Transverse colon (tissue), 4 donors: Measurements from ENCODE around the gene SPSB3. TPM values are rescaled to one million over a fixed set of nuclear protein-coding genes. Genes with fewer than 3 reads are reported as not detected.
A peak's percentile ranks its signal among the peaks of the same experiment; 100 is the strongest.

ENCODE experiments used
- DNase-seq: peaks from one replicate; pipeline ENCODE4 v3.0.0-alpha.2; 2019
- H3K27ac ChIP-seq, 4 donors: fragments of 200-600 bp; sonication (generic); 2 replicates each; pipeline ENCODE4 v1.5.1; 2016 to 2018; ENCODE audit warnings: inconsistent platforms in 4 of 4
- H3K27me3 ChIP-seq: fragments of 200-600 bp; sonication (generic); 2 replicates; pipeline ENCODE4 v1.5.1; 2017; ENCODE audit warnings: inconsistent platforms
- H3K36me3 ChIP-seq, 4 donors: fragments of 200-600 bp; sonication (generic); 2 replicates each; pipeline ENCODE4 v1.5.1; 2017 to 2019; ENCODE audit warnings: inconsistent platforms in 4 of 4
- H3K4me1 ChIP-seq, 4 donors: fragments of 200-600 bp; sonication (generic); 2 replicates each; pipeline ENCODE4 v1.5.1; 2017 to 2020; ENCODE audit warnings: inconsistent platforms in 4 of 4
- H3K4me3 ChIP-seq, 4 donors: fragments of 200-600 bp; sonication (generic); 1 replicate in 1 of 4; 2 replicates in 3 of 4; pipeline versions ENCODE4 v1.5.1 to v1.6.1; 2017 to 2019; ENCODE audit warnings: inconsistent platforms in 4 of 4
- H3K9me3 ChIP-seq, 2 donors: fragments of 200-600 bp; sonication (generic); 2 replicates each; pipeline ENCODE4 v1.5.1; 2017 to 2019; ENCODE audit warnings: inconsistent platforms in 2 of 2
- EP300 ChIP-seq: sonication (generic); formaldehyde crosslinking; IDR thresholded peaks from one replicate; pipeline ENCODE4 v1.6.1; 2017; ENCODE audit warnings: antibody characterized with exemption, low read depth
- POLR2A ChIP-seq: fragments of 450-650 bp; IDR thresholded peaks from one replicate; pipeline ENCODE4 v1.6.1; 2016; ENCODE audit warnings: antibody characterized with exemption, mild to moderate bottlenecking, moderate library complexity
- POLR2AphosphoS5 ChIP-seq, 3 donors: sonication (generic); formaldehyde crosslinking; IDR thresholded peaks; one replicate each; pipeline ENCODE4 v1.6.1; 2016; ENCODE audit warnings: antibody characterized with exemption in 3 of 3
- WGBS, 2 donors: methylation state at CpG; one replicate each; pipeline ENCODE4 v1.1.5; 2018; ENCODE audit warnings: low coverage in 1 of 2; 5-methylcytosine and 5-hydroxymethylcytosine counted together
- in situ Hi-C, 4 donors: fragments of 200-750 bp; cut with MboI; loops; one replicate each; pipeline versions ENCODE4 v1.15.0 to v1.15.1; 2017; ENCODE audit warnings: low sequenced_read_pairs in 3 of 4, low pct_ligation_motif_present in 1 of 4, low pct_unique_long_range_greater_than_20kb in 1 of 4
- intact Hi-C: fragments of 100-400 bp; cut with DNase I; formaldehyde crosslinking; loops from one replicate; pipeline ENCODE4 v1.15.1; 2023; ENCODE audit warnings: low total_unique reads
- total RNA-seq, 4 donors: library from RNA; depleted of rRNA; stranded (reverse); fragments of >200 nt; gene quantifications; one replicate each; pipeline ENCODE4 v1.1.0, GENCODE V29; 2016
- TF ChIP-seq, protein P1 (sequence below), 5 experiments: fragments of 200-600 bp in 3 of 5; fragments of 450-650 bp in 2 of 5; sonication (generic) in 3 of 5; IDR thresholded peaks; 1 replicate in 2 of 5; 2 replicates in 3 of 5; pipeline ENCODE4 v1.5.1; 2016 to 2017; ENCODE audit warnings: antibody characterized with exemption in 5 of 5, inconsistent platforms in 3 of 5, mild to moderate bottlenecking in 2 of 5, moderate library complexity in 1 of 5

Gene SPSB3
- total RNA-seq, 4 donors from 2014 or later = 101 to 289 (median 125) TPM

DNA sequence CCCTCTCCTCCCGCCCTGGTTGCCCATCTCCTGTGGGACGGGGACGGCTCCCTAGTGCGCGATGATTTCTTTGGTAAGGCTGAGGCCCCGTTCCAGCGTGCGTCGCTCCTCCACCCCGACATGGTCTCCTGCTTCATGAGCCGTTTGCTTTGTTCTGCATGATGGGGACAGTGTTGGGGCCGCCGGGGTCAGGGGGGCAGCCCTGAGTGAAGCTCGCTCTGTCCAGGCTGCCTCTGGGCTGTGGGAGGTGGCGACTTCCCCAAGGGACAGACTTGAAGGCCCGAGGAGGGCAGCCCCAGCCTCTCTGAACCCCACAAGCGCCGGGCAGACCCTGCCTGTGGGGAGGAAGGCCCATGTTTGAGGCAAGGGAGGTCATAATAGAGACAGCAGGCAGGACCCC is 23.4 kb downstream of the SPSB3 start:
- Histone ChIP-seq H3K4me1 (peaks cover 7 to 19% (median 13%) of the 10 kb centered on the region in 4 donors), H3K4me3 (no peak overlapping the region), H3K27me3 (no peaks in the 10 kb centered on the region), H3K27ac (no peak overlapping the region), H3K9me3 (no peaks in the 10 kb centered on the region), H3K36me3 (peaks cover 0 to 5% (median 0%) of the 10 kb centered on the region in 4 donors)
- in situ Hi-C loops = no loop called here
- WGBS, 2 donors = 93% methylated on average over 13 of the region's 18 CpGs; no CpG with 5 or more reads in 1 of the 2 donors
- TF ChIP-seq POLR2A (no peak), EP300 (no peak), POLR2AphosphoS5 (IDR thresholded peaks at IDR 0.05) (no peak)
- TF ChIP-seq, protein P1, sequence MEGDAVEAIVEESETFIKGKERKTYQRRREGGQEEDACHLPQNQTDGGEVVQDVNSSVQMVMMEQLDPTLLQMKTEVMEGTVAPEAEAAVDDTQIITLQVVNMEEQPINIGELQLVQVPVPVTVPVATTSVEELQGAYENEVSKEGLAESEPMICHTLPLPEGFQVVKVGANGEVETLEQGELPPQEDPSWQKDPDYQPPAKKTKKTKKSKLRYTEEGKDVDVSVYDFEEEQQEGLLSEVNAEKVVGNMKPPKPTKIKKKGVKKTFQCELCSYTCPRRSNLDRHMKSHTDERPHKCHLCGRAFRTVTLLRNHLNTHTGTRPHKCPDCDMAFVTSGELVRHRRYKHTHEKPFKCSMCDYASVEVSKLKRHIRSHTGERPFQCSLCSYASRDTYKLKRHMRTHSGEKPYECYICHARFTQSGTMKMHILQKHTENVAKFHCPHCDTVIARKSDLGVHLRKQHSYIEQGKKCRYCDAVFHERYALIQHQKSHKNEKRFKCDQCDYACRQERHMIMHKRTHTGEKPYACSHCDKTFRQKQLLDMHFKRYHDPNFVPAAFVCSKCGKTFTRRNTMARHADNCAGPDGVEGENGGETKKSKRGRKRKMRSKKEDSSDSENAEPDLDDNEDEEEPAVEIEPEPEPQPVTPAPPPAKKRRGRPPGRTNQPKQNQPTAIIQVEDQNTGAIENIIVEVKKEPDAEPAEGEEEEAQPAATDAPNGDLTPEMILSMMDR (IDR thresholded peaks at IDR 0.05) = no peak
- intact Hi-C loops = no loop called here
- no peak for DNase-seq

DNA sequence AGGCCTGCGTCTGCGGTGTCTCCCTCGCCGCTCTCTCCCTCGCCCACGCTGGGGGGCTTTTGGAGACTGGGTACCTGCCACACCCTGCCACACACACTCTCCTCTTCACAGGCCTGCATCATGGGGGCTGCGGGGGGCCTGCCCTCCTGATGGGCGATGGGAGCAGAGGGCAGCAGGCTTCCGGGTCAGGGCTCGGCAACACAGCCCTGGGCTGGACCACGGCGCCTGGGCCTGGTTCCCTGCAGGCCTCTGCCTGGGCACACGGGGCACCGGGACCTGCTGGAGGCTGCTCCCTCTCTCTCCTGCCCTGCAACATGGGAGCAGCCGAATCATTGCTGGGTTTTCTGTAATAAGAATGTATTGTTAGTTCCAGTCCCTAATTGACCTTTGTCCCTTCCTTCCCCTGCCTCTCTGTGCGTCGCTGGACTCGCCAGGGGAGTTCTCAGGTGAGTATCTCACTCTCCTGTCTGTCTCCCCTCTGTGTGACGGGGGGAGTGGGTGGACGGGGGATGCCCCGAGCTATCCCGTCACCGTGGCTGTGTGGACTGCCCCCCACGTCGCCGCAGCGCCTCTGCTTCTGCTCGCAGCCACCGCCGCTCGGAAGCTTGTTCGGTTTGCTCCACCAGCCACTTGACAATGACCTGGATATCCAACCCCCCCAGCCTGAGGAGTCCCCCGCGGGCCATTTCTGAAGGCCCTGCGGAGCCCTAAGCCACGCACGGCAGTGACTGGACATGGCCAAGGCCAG is 24.5 kb downstream of the SPSB3 start:
- Histone ChIP-seq H3K36me3 (peaks cover 0 to 7% (median 1%) of the 10 kb centered on the region in 4 donors), H3K27ac (peak overlapping the region; percentile 75 to 85 (median 78)), H3K4me1 (peaks cover 7 to 19% (median 13%) of the 10 kb centered on the region in 4 donors), H3K4me3 (peak overlapping the region in 2 of 4 donors; percentile 7 to 13), H3K9me3 (no peaks in the 10 kb centered on the region), H3K27me3 (no peaks in the 10 kb centered on the region)
- peak; percentile 64 for DNase-seq
- WGBS, 2 donors = 53 to 73% methylated on average over 6 to 37 of the region's 37 CpGs
- intact Hi-C loops (no loop called here), in situ Hi-C loops (no loop called here)
- TF ChIP-seq POLR2AphosphoS5 (IDR thresholded peaks at IDR 0.05) = peak in 2 of 3 donors; percentile 31 to 46
- no peak for TF ChIP-seq POLR2A

DNA sequence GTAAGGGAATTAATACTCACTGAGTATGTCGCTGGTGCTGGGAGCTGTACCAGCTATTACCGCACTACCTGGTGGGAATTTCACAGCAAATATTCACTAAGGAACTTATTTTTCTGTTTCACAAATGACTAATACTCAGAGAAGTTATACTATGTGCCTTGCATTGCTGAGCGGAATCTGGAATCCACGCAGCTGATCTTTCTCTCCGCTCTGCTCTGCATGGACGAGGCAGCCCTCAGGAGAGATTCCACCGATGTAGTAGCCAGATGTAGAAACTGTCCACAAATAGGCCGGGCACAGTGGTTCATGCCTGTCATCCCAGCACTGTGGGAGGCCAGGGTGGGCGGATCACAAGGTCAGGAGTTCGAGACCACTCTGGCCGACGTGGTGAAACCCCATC is 28.2 kb downstream of the SPSB3 start:
- no peaks in the 10 kb centered on the region for H3K9me3 ChIP-seq
- no peak overlapping the region for H3K27ac ChIP-seq
- no peak overlapping the region for H3K4me3 ChIP-seq
- in situ Hi-C loops (no loop called here), intact Hi-C loops (no loop called here)
- no peak for DNase-seq
- 94 to 99% methylated on average over 3 to 12 of the region's 12 CpGs for WGBS, 2 donors
- no peaks in the 10 kb centered on the region for H3K27me3 ChIP-seq
- H3K36me3 ChIP-seq = peaks cover 0 to 20% (median 8%) of the 10 kb centered on the region in 4 donors
- peaks cover 7 to 19% (median 13%) of the 10 kb centered on the region in 4 donors for H3K4me1 ChIP-seq
- no peak for TF ChIP-seq POLR2AphosphoS5 (IDR thresholded peaks at IDR 0.05)
- TF ChIP-seq, protein P1 (IDR thresholded peaks at IDR 0.05) = no peak
- no peak for TF ChIP-seq POLR2A
- TF ChIP-seq EP300 = no peak

DNA sequence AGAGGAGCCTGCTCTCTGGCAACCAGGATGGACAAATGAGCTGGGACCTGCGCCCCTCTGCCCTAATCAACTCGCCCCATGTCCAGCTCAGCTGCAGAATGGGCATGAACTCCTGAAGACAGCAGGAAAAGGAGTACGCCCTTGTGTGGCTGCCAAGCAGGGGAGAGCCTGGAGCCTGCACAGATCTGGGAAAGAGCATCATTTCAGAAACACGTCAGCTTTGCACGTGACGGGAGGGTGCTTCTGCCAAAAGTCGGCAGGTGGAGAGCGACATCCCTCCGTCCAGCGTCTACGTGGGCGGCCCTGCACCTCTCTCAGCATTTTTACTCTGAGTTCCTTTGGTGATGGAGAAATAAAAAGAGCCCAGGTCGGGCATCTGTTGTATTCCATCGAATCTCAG is 29.5 kb downstream of the SPSB3 start:
- no peak overlapping the region for H3K4me3 ChIP-seq
- H3K36me3 ChIP-seq = peaks cover 0 to 23% (median 10%) of the 10 kb centered on the region in 4 donors
- peaks cover 4 to 13% (median 9%) of the 10 kb centered on the region in 4 donors for H3K4me1 ChIP-seq
- H3K27me3 ChIP-seq = no peaks in the 10 kb centered on the region
- H3K9me3 ChIP-seq = no peaks in the 10 kb centered on the region
- WGBS, 2 donors = 94 to 100% methylated on average over 5 to 14 of the region's 14 CpGs
- TF ChIP-seq, protein P1 (IDR thresholded peaks at IDR 0.05) = no peak
- TF ChIP-seq POLR2A = no peak
- no peak overlapping the region for H3K27ac ChIP-seq
- in situ Hi-C loops (no loop called here), intact Hi-C loops (no loop called here)
- no peak for DNase-seq
